Stimulated activated CD8-positive, alpha-beta memory T cell treated with anti-CD3 and anti-CD28 coated beads, Interleukin-4, amount 100 ng/mL, for 1 hour (primary cell): ENCODE results near the gene ATG10.
"Not testable (repeated sequence)": the region's sequence is repeated elsewhere in the genome, so short reads cannot be mapped to it uniquely, and the experiment has no call there.

ENCODE experiments used
- DNase-seq, 2 donors: peaks; one replicate each; pipeline ENCODE4 v3.0.0-alpha.2; 2020; ENCODE audit warnings: low read depth in 2 of 2, low spot score in 1 of 2

The ATG10 gene

GRCh38 chr5:81982172-81982685, 10.4 kb downstream of the ATG10 start:
- DNase-seq = not testable (repeated sequence)

DNA sequence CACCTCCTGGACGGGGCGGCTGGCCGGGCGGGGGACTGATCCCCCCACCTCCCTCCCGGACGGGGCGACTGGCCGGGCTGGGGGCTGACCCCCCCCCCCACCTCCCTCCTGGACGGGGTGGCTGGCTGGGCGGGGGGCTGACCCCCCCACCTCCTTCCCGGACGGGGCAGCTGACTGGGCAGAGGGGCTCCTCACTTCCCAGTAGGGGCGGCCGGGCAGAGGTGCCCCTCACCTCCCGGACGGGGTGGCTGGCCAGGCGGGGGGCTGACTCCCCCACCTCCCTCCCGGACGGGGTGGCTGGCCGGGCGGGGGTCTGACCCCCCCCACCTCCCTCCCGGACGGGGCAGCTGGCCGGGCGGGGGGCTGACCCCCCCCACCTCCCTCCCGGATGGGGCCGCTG, 11.3 kb downstream of the ATG10 start:
- DNase-seq = not testable (repeated sequence)

- DNase-seq = not testable (repeated sequence)
Measured at GRCh38 chr5:81983563-81983962, 11.7 kb downstream of the ATG10 start.

GRCh38 chr5:81986126-81986525, 14.3 kb downstream of the ATG10 start:
- no peak for DNase-seq

DNA sequence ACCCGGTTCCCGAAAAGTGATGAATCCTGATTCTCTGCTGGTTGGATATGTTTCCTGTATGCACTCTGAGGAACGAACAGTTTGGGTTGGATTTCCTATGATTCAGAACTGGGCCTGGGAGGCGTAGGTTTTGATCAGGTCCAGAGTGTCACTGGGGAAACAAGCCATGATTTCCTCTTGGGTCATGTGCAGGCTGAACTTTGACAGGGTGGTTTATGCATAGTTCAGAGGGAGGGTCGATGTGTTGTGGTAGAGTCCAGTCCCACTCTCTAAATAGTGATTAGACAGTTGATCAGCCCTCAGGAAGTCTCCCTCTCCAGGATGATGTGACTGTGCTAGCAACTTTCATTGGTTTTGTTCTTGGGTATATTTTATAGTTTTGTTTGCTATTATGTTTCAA, 17.4 kb downstream of the ATG10 start:
- DNase-seq = no peak

DNA sequence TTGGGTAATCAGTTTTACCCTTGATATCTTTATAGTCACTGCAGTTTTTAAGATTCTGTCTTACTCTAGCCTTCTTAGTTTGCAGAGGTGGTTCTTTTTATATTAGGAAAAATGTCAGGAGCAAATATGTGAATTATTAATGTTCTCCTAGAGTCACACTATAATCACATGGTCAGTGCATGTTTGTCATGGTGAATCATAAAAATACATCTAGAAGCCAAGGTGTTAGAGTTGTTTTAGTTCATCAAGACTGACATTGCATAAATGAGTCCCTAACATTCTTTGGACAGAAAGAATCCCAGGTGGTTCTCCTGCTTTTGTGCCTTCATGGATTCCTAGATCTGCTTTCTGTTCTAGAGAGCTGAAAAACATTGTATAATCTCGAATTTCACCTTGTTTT, 22.9 kb downstream of the ATG10 start:
- no peak for DNase-seq

- no peak for DNase-seq
Measured at GRCh38 chr5:81995407-81995806, 23.6 kb downstream of the ATG10 start.

DNA sequence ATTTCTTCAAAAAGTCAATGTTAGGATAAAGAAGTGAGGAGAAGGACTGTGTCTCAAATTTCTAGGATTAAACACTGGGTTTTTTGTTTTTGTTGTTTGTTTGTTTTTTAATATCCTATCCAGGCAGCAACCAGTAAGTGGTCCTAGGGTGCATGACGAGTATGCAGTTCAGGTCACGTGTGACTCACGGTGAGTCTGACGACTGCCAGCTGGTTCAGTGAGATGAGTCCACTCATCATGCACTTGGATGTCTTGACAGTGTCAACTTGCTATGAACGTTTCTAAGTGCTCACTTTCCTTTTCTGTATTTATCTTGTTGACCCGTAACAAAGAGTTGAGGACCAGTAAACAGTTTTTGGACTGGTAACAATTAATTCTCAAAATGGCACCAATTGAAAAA, 32.7 kb downstream of the ATG10 start:
- DNase-seq = no peak

GRCh38 chr5:82009869-82010268, 38.0 kb downstream of the ATG10 start:
- DNase-seq = not testable (repeated sequence)

GRCh38 chr5:82010696-82011095, 38.9 kb downstream of the ATG10 start:
- DNase-seq = no peak

DNA sequence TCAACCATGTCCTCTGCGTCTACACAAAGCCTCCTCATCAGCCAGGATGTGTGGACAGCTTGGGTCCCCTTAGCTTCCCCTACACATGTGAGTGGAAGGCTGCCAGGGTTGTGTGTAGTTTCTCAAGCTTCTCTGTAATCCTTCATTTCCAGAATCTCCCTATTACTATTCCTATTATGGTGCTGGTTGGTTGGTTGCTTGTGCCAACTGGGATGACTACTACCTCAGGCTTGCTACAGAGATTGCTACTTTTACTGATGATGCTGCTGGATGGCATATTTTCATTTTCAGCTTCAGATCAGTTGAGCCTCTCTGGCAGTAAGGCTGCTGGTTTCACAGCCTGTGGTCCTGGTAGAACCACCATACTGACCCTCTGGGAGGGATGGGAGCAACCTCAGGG, 39.9 kb downstream of the ATG10 start:
- no peak for DNase-seq

- not testable (repeated sequence) for DNase-seq
Measured at GRCh38 chr5:82014644-82015043, 42.8 kb downstream of the ATG10 start.

DNA sequence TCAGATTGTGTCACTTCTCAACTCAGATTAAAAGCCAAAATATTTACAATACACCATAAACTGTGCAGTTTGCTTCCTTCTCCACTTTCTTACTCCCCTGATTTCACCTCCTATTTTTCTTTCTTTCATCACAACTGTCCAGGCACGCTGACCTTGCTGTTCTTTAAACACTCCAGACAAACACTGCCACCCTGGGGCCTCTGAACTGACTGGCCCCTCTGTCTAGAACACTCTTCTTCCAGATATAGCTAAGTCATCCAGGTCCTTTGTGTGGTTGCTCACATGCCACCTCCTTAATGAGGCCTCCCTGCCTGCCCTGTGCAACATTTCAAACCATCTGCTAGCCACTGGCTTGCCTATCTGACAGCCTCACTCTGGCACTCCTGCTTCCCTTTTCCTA, 46.6 kb downstream of the ATG10 start:
- no peak for DNase-seq

DNA sequence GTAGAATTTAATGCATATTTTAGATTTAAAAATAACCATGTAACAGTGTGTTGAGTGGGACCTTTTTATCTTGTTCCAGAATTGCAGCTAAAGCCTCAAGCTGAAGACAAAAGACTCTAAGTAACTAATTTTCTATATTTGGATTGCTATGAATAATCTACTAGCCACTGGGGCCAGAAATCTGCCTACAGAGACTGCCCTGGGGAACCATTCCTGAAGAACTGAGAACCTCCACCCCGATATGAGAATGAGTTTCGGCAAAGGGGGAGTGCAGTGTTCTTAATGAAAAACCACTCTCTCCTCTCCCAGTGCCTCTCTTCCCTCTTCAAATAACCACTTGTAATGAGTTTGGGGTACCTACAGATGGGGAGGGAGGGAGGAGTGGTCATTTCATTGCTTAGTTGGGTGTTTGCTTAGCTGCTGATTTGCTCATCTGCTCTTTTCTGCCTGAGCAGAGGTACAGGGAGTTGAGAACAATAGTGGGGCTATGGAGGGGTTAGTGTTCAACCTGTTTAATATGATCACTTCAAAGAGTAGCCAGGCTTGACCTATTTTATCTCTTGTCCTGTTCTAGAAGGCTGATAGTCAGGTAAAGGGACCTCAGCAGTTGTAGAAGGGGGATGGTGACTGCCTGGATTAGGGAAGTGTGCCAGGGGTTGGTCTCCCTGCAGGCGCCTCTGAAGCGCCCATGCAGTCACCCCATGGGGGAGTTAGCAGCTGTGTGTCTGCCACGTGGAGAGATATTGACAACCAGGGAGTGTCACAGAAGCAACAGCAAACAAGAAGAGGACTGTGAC, 47.7 kb downstream of the ATG10 start:
- DNase-seq = no peak

DNA sequence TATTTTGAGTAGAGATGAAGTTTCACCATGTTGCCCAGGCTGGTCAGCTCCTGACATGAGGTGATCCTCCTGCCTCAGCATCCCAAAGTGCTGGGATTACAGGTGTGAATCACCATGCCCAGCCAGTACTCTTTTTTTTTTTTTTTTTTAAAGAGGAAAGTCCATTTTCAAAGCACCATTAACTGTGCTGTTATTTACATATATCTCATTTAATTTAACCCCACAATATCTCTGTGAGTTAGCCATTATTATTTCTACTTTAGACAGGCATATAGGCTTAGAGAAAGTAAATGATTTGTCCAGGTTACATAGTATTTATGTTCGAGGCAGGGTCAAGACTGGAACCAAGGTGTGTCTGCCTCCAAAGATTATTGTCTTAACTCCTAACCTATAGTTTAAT, 50.7 kb downstream of the ATG10 start:
- no peak for DNase-seq

DNA sequence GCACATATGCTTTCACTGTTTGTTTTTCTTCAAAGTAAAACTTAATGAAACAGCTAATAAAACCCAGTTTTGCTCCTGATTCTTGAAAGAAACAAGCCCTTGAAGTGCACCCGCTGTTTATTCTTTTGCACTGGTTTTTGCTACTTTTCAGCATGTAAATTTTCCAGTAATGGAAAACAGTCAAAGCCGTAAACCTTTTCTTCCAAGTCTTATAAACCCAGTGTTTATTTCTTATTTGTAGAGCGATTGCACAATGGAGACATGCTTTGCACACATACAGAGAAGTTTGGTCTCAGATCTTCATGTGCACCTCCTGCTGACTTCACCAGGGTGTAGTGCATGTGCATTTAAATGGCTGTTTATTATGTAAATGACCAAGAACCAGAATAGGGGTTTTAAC, 51.8 kb downstream of the ATG10 start:
- no peak for DNase-seq

DNA sequence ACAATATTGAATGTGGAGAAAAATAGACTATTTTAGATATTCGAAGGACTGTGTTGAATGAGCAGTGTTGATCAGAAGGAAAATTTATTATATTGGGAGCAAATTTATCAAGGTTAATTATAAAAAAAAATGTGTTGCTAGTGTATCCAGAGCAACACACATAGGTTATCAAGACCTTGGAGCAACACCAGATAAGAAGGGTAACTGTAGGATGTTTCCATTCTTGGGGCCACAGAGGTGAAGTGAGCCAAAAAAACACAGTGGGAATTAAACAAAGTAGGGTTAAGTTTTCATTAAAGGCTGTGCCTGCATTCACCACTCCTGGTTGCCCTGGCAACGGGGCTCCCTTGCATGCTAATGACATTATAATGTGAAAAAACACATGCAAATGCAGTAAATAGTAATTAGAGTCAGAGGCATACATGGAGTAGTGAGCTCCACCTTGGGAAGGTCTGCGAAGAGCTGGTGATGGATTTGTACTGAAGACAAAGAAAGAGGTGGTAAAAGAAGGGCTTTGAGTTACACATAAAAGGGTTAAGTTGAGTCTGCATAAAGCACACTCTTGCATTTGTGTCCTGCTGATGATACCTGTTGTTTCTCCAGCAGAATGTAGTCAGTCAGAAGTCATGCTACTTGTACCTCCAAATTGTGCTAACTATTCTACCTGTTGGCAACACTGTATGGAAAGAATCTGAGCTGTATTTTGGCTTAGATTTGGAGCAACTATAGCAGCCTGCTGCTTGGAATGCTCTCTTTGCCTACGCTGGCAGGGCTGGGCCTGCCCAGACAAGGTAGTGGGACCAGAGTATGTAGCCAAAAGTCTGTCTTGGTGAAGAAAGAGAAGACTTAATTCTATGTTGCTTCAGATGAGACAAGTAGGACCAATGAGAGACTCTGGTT, 59.6 kb downstream of the ATG10 start:
- no peak for DNase-seq

- DNase-seq = not testable (repeated sequence)
Measured at GRCh38 chr5:82042894-82043293, 71.1 kb downstream of the ATG10 start.

GRCh38 chr5:82044010-82044409, 72.2 kb downstream of the ATG10 start:
- no peak for DNase-seq

DNA sequence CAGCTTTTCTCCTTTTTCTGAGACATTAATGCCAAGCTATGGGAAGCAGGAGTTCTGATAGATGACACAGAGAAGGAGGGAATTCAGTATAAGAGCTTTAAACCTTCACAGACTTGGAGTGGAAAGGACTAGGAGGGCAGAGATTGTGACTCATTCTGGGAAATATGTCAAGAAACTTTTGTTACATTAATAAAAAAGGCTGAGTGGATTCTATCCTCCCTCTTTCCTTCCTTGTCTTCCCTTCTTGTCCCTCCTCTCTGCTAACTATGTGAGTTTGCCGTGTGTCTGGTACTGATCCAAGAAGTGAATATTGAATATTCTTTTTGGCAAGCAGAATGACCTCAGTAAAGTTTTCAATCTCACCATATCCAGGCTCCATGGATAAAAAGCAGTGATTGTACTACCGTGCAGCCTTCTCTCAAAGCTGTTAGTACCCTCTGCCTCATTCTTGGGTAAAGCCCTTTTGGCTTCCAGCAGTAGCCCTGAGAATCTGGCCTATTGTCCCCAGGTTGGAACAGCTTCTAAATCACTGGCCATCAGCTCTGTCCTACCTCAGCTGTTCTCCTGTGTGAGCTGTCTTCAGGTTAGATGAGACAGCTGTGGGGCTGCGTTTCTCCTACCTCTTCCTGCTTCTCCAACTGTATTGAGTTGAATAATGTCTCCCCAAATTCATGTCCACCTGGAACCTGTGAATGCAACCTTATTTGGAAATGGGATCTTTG, 73.9 kb downstream of the ATG10 start:
- DNase-seq = no peak

GRCh38 chr5:82046276-82046647, 74.4 kb downstream of the ATG10 start:
- no peak for DNase-seq
